GM10266 (cell line): ENCODE results near the gene GULP1.

ENCODE experiments used
- DNase-seq: peaks from one replicate; pipeline ENCODE4 v3.0.0; 2012; ENCODE audit errors: extremely low spot score
- TF ChIP-seq, protein P1 (sequence below): IDR thresholded peaks from 2 replicates; pipeline ENCODE4 v1.5.1; 2012; ENCODE audit warnings: mild to moderate bottlenecking, low read depth; ENCODE audit not compliant: control insufficient read depth, insufficient read depth; ENCODE audit errors: missing control alignments

The GULP1 gene

DNA sequence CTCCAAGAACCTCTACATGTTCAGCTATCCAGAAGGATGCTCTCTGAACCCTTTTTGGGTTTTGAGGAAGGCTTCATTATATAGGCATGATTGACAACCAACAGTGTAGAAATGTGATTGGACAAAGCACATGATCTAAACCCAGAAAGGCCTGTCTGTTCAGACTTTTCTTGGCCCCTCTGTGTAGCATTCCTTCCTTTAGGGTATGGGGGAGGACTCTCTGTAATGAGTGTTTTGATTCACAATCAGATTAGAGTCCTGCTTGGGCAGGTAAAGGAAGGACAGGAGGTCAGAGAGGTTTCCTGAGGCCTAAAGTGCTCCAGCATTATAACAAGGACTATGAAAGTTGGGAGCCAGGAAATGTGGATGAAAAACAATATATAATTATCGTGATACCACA is 13.6 kb downstream of the GULP1 start:
- no peak for DNase-seq
- TF ChIP-seq, protein P1, sequence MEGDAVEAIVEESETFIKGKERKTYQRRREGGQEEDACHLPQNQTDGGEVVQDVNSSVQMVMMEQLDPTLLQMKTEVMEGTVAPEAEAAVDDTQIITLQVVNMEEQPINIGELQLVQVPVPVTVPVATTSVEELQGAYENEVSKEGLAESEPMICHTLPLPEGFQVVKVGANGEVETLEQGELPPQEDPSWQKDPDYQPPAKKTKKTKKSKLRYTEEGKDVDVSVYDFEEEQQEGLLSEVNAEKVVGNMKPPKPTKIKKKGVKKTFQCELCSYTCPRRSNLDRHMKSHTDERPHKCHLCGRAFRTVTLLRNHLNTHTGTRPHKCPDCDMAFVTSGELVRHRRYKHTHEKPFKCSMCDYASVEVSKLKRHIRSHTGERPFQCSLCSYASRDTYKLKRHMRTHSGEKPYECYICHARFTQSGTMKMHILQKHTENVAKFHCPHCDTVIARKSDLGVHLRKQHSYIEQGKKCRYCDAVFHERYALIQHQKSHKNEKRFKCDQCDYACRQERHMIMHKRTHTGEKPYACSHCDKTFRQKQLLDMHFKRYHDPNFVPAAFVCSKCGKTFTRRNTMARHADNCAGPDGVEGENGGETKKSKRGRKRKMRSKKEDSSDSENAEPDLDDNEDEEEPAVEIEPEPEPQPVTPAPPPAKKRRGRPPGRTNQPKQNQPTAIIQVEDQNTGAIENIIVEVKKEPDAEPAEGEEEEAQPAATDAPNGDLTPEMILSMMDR: no peak

- no peak for DNase-seq
- TF ChIP-seq, protein P1: no peak
Measured at GRCh38 chr2:188306271-188306670, 14.6 kb downstream of the GULP1 start.

DNA sequence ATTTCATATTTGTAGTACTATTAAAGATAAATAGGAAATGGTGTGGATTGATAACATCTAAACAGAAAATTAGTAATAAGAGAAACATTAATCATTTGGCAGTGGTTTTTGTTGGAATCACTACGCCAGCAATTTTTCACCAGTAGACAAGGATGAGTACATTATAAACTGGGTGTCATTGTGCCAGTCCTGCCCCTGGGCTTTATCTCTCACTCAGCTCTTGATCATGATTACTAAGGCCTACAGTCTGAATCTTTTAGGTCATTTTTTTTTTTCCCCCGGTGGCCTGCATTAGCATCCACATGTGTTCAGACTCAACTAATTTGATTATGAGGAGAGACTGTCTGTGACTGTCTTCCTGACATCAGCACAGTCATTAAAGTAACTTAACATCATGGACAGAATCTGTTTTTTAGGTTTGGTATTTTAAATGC is 16.2 kb downstream of the GULP1 start:
- DNase-seq: no peak
- TF ChIP-seq, protein P1: no peak

GRCh38 chr2:188308483-188308882 is 16.8 kb downstream of the GULP1 start:
- TF ChIP-seq, protein P1: no peak

DNA sequence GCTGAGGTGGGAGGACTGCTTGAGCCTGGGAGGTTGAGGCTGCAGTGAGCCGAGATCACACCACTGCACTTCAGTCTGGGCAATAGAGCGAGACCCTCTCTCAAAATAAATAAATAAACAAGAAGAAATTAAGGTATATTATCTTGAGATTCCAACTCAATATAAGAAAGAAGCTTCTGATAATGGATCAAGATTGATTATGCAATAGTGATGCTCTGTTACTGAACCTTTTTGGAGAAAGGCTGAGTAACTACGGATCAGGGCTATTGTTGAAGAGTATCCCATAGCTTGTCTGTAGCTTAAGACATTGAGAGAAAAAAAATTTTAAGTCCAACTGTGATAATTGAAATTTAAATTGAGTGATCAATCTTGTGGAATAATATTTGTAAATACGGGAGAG is 17.7 kb downstream of the GULP1 start:
- TF ChIP-seq, protein P1: no peak
- no peak for DNase-seq

More at GRCh38 chr2:188308483-188308882, 16.8 kb downstream of the GULP1 start:
- DNase-seq: no peak

DNA sequence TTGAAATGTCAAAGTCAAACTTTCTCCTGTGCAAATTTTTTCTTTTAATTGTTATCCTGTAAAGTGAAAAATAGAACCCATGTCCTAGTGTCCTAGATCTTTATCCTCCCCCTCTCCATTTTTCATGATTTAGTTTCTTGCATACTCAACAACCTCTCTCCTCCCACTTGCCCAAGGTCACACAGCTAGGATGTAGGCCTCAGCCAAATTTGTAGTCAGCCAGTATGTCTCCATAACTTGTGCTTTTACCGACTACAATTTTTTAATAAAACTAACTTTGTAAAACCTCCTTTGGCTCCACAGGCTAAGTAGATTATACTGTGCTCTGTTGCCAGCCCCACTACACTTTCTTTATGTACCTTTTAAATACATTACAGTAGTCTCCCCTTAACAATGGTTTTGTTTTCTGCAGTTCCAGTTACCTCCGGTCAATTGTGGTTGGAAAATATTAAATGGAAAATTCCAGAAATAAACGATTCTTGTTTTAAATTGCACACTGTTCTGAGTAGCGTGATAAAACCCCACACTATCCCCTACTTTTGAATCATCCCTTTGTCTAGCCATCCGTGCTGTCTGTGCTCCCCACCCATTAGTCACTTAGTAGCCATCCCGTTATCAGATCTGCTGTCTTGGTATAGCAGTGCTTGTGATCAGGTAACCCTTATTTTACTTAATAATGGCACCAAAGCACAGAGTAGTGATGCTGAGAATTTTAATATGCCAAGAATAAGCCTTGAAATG is 22.8 kb downstream of the GULP1 start:
- TF ChIP-seq, protein P1: no peak
- no peak for DNase-seq

DNA sequence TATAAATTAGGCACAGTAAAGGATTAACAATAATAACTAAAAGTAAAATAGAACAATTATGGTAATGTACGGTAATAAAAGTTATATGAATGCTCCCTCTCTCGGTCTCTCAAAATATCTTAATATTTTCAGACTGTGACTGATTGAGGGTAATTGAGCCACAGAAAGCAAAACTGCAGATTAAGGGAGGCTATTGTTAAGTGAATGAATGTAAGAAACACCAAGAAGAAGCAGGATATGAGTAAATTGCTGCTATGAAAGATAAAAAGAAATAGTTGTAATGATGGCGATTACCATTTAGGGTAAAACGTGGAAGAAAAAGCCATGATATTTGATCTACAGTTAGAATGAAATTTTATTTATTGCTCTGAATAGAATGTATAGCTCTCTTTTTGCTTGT is 24.1 kb downstream of the GULP1 start:
- DNase-seq: no peak
- TF ChIP-seq, protein P1: no peak
